ENCODE measurements around the gene CLK1. TPM values are rescaled to one million over a fixed set of nuclear protein-coding genes. Genes with fewer than 3 reads are reported as not detected.

Gene CLK1
- total RNA-seq, 4 donors from 2014 or later, result 102 to 262 (median 191) TPM

GRCh38 chr2:200851398-200852248, 12.8 kb downstream of the CLK1 start:
- intact Hi-C loops (cut with DNase I), result no loop called here
- Histone ChIP-seq H3K4me3 (replicated peaks in 1 of 3) (no peak overlapping the region), H3K9me3 (no peaks in the 10 kb centered on the region), H3K27me3 (no peaks in the 10 kb centered on the region), H3K4me1 (no peaks in the 10 kb centered on the region), H3K27ac (no peak overlapping the region), H3K36me3 (peaks cover 63 to 64% of the 10 kb centered on the region in 2 donors)
- DNase-seq, result no peak
- WGBS, 2 donors, result 92 to 95% methylated on average over 6 of the region's 6 CpGs
- TF ChIP-seq, protein P1, sequence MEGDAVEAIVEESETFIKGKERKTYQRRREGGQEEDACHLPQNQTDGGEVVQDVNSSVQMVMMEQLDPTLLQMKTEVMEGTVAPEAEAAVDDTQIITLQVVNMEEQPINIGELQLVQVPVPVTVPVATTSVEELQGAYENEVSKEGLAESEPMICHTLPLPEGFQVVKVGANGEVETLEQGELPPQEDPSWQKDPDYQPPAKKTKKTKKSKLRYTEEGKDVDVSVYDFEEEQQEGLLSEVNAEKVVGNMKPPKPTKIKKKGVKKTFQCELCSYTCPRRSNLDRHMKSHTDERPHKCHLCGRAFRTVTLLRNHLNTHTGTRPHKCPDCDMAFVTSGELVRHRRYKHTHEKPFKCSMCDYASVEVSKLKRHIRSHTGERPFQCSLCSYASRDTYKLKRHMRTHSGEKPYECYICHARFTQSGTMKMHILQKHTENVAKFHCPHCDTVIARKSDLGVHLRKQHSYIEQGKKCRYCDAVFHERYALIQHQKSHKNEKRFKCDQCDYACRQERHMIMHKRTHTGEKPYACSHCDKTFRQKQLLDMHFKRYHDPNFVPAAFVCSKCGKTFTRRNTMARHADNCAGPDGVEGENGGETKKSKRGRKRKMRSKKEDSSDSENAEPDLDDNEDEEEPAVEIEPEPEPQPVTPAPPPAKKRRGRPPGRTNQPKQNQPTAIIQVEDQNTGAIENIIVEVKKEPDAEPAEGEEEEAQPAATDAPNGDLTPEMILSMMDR (IDR thresholded peaks at IDR 0.05), result no peak
- TF ChIP-seq POLR2A (IDR thresholded peaks at IDR 0.05), result no peak

- Histone ChIP-seq H3K9me3 (no peaks in the 10 kb centered on the region), H3K4me3 (replicated peaks in 1 of 3) (no peak overlapping the region), H3K36me3 (peaks cover 54% of the 10 kb centered on the region in 2 donors), H3K4me1 (no peaks in the 10 kb centered on the region), H3K27me3 (no peaks in the 10 kb centered on the region), H3K27ac (no peak overlapping the region)
- DNase-seq, result no peak
- intact Hi-C loops (cut with DNase I), result no loop called here
- TF ChIP-seq POLR2A (IDR thresholded peaks at IDR 0.05), result no peak
- TF ChIP-seq, protein P1 (IDR thresholded peaks at IDR 0.05), result no peak
- 89 to 94% methylated on average over 14 of the region's 14 CpGs for WGBS, 2 donors
Measured at GRCh38 chr2:200850512-200851256, 13.8 kb downstream of the CLK1 start.

GRCh38 chr2:200847939-200848338, 16.5 kb downstream of the CLK1 start:
- intact Hi-C loops (cut with DNase I), result no loop called here
- H3K9me3 ChIP-seq, result no peaks in the 10 kb centered on the region
- H3K27me3 ChIP-seq, result no peaks in the 10 kb centered on the region
- DNase-seq, result no peak
- H3K4me1 ChIP-seq, result no peaks in the 10 kb centered on the region
- H3K36me3 ChIP-seq, result peaks cover 27% of the 10 kb centered on the region in 2 donors
- no peak for TF ChIP-seq POLR2A (IDR thresholded peaks at IDR 0.05)
- TF ChIP-seq, protein P1 (IDR thresholded peaks at IDR 0.05), result no peak
- H3K4me3 ChIP-seq (replicated peaks in 1 of 3), result no peak overlapping the region
- no peak overlapping the region for H3K27ac ChIP-seq
- 91 to 94% methylated on average over 4 of the region's 4 CpGs for WGBS, 2 donors

GRCh38 chr2:200847269-200847668, 17.2 kb downstream of the CLK1 start:
- no peak for TF ChIP-seq POLR2A (IDR thresholded peaks at IDR 0.05)
- TF ChIP-seq, protein P1 (IDR thresholded peaks at IDR 0.05), result no peak
- no peaks in the 10 kb centered on the region for H3K4me1 ChIP-seq
- no peaks in the 10 kb centered on the region for H3K27me3 ChIP-seq
- DNase-seq, result no peak
- no peak overlapping the region for H3K27ac ChIP-seq
- no peak overlapping the region for H3K4me3 ChIP-seq (replicated peaks in 1 of 3)
- H3K9me3 ChIP-seq, result no peaks in the 10 kb centered on the region
- H3K36me3 ChIP-seq, result peaks cover 20% of the 10 kb centered on the region in 2 donors
- intact Hi-C loops (cut with DNase I), result no loop called here
